ENCODE data around the gene ZNF610. TPM values are rescaled to one million over a fixed set of nuclear protein-coding genes. Genes with fewer than 3 reads are reported as not detected.

Gene ZNF610
- total and polyA plus RNA-seq, 2 of the 13 experiments (the other 11 are each of a cell fraction or from before 2014, with no cell fraction given), result 0.32 to 0.69 TPM

DNA sequence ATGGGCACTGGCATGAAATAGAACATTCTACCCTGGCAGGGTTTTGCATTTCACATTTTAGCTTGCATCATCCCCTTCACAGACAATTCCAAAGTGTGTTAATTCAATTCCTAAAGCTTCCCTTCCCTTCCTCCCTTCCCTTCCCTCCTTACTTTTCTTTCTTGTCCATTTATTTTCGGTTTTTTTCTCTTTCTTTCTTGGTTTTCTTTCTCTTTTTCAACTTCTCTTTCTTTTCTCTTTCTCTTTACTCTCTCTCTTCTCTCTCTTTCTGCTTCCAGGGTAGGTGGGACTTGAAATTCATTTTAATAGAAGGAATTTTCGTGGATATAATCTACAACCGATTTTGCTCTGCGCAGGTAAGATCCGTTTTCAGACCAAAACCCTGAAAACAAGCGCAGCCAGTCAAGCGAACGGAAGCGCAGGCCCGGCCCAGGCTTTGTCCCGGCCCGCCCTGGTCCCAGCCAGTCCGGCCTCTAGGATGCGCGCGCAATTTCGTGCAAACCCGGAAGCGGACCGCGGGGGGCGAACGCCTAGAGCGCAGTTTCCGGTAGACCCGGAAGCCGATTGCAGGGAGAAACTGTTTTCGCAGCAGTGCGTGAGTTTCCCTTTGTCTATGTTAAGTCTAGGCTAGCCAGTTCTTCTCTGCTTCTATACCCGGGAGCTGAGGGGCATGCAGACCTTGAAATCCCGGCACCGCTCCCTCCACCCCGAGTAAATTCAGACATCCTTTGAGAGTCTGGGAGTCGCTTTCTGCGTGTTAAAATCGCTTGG lies 61.5 kb downstream of the ZNF610 start, which contains the start of gene ZNF528 (continued):
- TF ChIP-seq, protein P1, sequence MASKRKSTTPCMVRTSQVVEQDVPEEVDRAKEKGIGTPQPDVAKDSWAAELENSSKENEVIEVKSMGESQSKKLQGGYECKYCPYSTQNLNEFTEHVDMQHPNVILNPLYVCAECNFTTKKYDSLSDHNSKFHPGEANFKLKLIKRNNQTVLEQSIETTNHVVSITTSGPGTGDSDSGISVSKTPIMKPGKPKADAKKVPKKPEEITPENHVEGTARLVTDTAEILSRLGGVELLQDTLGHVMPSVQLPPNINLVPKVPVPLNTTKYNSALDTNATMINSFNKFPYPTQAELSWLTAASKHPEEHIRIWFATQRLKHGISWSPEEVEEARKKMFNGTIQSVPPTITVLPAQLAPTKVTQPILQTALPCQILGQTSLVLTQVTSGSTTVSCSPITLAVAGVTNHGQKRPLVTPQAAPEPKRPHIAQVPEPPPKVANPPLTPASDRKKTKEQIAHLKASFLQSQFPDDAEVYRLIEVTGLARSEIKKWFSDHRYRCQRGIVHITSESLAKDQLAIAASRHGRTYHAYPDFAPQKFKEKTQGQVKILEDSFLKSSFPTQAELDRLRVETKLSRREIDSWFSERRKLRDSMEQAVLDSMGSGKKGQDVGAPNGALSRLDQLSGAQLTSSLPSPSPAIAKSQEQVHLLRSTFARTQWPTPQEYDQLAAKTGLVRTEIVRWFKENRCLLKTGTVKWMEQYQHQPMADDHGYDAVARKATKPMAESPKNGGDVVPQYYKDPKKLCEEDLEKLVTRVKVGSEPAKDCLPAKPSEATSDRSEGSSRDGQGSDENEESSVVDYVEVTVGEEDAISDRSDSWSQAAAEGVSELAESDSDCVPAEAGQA (IDR thresholded peaks at IDR 0.05; ENCODE audit: low read depth), result peak; percentile 19; the same call in 1 of the 2 replicates
- TF ChIP-seq, protein P1 (CRISPR knock-in tag; IDR thresholded peaks at IDR 0.05; ENCODE audit: borderline replicate concordance), result no peak
- TF ChIP-seq JUND (CRISPR knock-in tag; IDR thresholded peaks at IDR 0.05) (no peak), ZNF616 (CRISPR knock-in tag; IDR thresholded peaks at IDR 0.05; ENCODE audit: low read depth) (no peak), THAP11 (CRISPR knock-in tag; IDR thresholded peaks at IDR 0.05) (peak; percentile 87), YEATS4 (CRISPR knock-in tag; IDR thresholded peaks at IDR 0.05; ENCODE audit: borderline replicate concordance) (no peak), NR3C1 (CRISPR knock-in tag; IDR thresholded peaks at IDR 0.05) (no peak), ZMYM4 (CRISPR knock-in tag; IDR thresholded peaks at IDR 0.05) (peak; percentile 81), DMAP1 (CRISPR knock-in tag; IDR thresholded peaks at IDR 0.05) (no peak; the same call in 1 of the 2 replicates), ZNF556 (CRISPR knock-in tag; IDR thresholded peaks at IDR 0.05; ENCODE audit: borderline replicate concordance) (0 out of 2 replicates have a peak, but pooled peaks have one; percentile 32), RELA (CRISPR knock-in tag; IDR thresholded peaks at IDR 0.05) (no peak), UBTF (CRISPR knock-in tag; IDR thresholded peaks at IDR 0.05) (peak; percentile 59), ZNF274 (CRISPR knock-in tag; IDR thresholded peaks at IDR 0.05) (peak; percentile 63; the same call in 1 of the 2 replicates), MEF2D (CRISPR knock-in tag; IDR thresholded peaks at IDR 0.05) (no peak), FOXP1 (IDR thresholded peaks at IDR 0.05) (no peak), FOXP1 (CRISPR knock-in tag; IDR thresholded peaks at IDR 0.05) (no peak), NCOA5 (CRISPR knock-in tag; IDR thresholded peaks at IDR 0.05) (no peak), ZKSCAN8 (CRISPR knock-in tag; IDR thresholded peaks at IDR 0.05; ENCODE audit: borderline replicate concordance) (peak; percentile 17; the same call in 1 of the 2 replicates), ZNF33A (CRISPR knock-in tag; IDR thresholded peaks at IDR 0.05; ENCODE audit: borderline replicate concordance) (no peak), EZH2 (conservative IDR thresholded peaks at IDR 0.05; ENCODE audit: low read depth, low read length) (no peak), WIZ (CRISPR knock-in tag; IDR thresholded peaks at IDR 0.05) (0 out of 2 replicates have a peak, but pooled peaks have one; percentile 69)
- TF ChIP-seq, protein P2, sequence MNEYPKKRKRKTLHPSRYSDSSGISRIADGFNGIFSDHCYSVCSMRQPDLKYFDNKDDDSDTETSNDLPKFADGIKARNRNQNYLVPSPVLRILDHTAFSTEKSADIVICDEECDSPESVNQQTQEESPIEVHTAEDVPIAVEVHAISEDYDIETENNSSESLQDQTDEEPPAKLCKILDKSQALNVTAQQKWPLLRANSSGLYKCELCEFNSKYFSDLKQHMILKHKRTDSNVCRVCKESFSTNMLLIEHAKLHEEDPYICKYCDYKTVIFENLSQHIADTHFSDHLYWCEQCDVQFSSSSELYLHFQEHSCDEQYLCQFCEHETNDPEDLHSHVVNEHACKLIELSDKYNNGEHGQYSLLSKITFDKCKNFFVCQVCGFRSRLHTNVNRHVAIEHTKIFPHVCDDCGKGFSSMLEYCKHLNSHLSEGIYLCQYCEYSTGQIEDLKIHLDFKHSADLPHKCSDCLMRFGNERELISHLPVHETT (CRISPR knock-in tag; conservative IDR thresholded peaks at IDR 0.05), result no peak

Measured in HepG2 (cell line).